WERI-Rb-1 (cell line): Measurements from ENCODE around the gene MICAL3.

Experiments used
- DNase-seq: peaks from one replicate; pipeline ENCODE4 v3.0.0-alpha.2; 2020
- H3K27ac ChIP-seq: fragments of 250-450 bp; sonication (Bioruptor Pico); 2 replicates; pipeline ENCODE4 v1.5.1; 2020; ENCODE audit warnings: mild to moderate bottlenecking, moderate library complexity
- H3K27me3 ChIP-seq: fragments of 250-450 bp; sonication (Bioruptor Pico); 2 replicates; pipeline ENCODE4 v1.5.1; 2021; ENCODE audit warnings: mild to moderate bottlenecking, low read depth, moderate library complexity; ENCODE audit not compliant: insufficient read depth, severe bottlenecking
- H3K36me3 ChIP-seq: fragments of 250-450 bp; sonication (Bioruptor Pico); 2 replicates; pipeline ENCODE4 v1.5.1; 2020; ENCODE audit warnings: mild to moderate bottlenecking, moderate library complexity
- H3K4me3 ChIP-seq: 2 replicates; pipeline ENCODE4 v1.5.1; 2011; ENCODE audit warnings: low read depth, mild to moderate bottlenecking, control low read depth, low read length
- H3K9me3 ChIP-seq: fragments of 250-450 bp; sonication (Bioruptor Pico); 2 replicates; pipeline ENCODE4 v1.5.1; 2021; ENCODE audit warnings: mild to moderate bottlenecking, moderate library complexity; ENCODE audit not compliant: severe bottlenecking
- TF ChIP-seq, protein P1 (sequence below): IDR thresholded peaks from 2 replicates; pipeline ENCODE4 v1.5.1; 2011; ENCODE audit warnings: low read depth, mild to moderate bottlenecking, control low read depth, inconsistent platforms, low read length

Gene MICAL3

DNA sequence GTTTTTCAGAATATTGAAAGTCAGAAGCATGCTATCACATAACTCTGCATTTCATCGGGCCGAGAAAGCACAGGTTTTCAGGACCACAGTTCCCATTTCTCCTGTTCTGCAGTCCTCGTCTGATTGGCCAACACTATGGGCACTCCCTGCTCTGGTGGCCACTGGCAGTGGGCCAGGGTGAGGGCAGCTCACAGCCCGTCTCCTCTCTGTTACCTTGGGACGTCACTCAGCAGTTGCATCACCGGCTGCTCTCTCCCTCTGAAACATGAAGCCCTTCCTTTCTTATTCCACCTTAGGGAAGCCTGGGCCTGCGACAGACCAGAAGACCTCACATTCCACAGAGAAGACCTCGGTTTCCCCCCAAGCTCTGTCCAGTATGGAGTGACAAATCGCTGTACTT lies 11.4 kb upstream of the MICAL3 start:
- no peaks in the 10 kb centered on the region for H3K36me3 ChIP-seq
- no peak overlapping the region for H3K4me3 ChIP-seq
- TF ChIP-seq, protein P1, sequence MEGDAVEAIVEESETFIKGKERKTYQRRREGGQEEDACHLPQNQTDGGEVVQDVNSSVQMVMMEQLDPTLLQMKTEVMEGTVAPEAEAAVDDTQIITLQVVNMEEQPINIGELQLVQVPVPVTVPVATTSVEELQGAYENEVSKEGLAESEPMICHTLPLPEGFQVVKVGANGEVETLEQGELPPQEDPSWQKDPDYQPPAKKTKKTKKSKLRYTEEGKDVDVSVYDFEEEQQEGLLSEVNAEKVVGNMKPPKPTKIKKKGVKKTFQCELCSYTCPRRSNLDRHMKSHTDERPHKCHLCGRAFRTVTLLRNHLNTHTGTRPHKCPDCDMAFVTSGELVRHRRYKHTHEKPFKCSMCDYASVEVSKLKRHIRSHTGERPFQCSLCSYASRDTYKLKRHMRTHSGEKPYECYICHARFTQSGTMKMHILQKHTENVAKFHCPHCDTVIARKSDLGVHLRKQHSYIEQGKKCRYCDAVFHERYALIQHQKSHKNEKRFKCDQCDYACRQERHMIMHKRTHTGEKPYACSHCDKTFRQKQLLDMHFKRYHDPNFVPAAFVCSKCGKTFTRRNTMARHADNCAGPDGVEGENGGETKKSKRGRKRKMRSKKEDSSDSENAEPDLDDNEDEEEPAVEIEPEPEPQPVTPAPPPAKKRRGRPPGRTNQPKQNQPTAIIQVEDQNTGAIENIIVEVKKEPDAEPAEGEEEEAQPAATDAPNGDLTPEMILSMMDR = no peak
- H3K9me3 ChIP-seq = no peaks in the 10 kb centered on the region
- no peak for DNase-seq
- no peak overlapping the region for H3K27ac ChIP-seq
- H3K27me3 ChIP-seq = no peaks in the 10 kb centered on the region

DNA sequence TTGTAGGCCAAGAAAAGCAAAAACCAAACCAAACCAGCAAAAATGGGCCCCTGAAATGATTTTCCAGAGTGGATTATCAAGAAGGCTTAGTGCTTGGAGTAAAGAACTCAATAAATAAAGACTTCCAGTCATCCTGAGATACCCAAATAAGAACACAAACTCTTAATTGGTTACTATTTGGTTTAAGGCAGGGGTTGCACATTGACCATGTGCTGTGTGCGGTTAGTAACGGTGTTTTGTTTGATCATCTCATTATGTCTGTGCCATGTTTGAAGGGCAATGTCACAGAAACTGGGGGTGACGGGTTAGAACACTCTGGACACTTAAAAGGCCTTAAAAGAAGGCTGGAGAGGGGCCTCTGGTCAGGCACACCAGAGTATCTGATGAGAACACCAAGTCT lies 9.7 kb upstream of the MICAL3 start:
- no peak overlapping the region for H3K27ac ChIP-seq
- H3K9me3 ChIP-seq = no peaks in the 10 kb centered on the region
- TF ChIP-seq, protein P1 = no peak
- no peaks in the 10 kb centered on the region for H3K36me3 ChIP-seq
- no peak overlapping the region for H3K4me3 ChIP-seq
- DNase-seq = no peak
- no peaks in the 10 kb centered on the region for H3K27me3 ChIP-seq

DNA sequence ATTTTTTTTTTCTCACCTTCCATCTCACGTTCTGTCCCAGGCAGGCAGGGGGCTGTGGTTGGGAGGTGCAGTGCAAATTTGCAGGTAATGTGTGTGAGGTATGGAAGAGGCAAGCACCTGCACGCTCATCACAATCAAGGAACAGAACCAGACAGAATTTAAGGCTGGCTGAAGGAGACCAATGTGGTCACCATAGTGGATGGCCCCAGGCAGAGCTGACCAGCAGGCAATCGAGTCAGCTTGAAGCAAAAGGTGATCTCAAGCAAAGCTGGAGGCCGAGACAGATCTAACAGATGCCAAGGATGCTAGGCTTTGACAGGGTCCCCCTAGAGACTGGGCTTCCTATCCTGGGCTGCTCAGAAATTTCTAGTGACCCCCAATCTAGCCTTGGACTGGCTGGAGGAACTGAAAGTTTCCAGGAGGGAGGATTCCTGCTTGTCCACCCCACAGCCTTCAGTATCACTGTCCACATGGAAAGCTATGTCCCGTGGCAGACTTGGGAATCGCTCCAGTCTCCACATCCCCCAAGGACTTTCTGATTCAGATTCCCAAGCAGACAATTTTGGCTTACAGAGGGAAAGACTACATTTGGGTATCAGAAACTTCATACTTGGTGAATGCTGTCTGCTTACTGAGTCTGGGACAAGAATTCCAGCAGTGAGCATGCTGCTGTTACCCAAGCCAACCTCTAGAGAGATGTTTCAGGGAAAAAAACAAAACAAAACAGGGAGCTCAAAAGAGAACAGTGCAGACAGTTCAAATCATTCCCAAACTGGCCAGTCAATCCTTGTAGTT lies 9.0 kb upstream of the MICAL3 start:
- DNase-seq = no peak
- TF ChIP-seq, protein P1 = no peak
- Histone ChIP-seq H3K9me3 (no peaks in the 10 kb centered on the region), H3K27me3 (no peaks in the 10 kb centered on the region), H3K27ac (no peak overlapping the region), H3K4me3 (no peak overlapping the region), H3K36me3 (no peaks in the 10 kb centered on the region)

DNA sequence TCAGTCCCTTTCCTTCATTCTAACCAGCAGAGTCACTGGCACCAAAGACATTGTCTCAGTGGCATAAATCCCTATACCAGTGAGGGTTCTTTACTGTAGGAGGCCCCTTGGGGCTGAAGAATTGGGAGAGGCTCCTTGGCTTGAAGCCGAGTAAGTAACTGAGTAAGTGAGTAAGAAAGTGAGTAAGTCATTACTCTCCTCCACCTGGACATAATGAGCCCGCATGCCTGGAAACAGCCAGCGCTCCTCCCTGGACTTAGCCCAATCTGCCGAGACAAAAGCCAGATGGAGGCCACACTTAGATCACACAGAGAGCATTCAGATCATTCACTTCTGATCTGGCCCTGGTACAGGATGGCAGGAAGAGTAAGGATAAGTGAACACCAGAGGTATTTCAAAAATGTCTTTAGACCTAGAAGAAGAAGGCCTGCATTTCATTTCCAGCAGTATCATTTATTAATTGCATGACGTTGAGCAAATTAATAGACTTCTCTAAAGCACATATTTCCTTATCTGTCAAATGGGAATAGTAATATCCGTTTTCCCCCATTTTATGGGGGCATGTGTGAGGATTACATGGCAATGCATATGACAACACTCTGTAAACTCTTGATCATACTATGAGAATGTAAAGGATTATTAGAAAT lies 8.2 kb upstream of the MICAL3 start:
- Histone ChIP-seq H3K4me3 (no peak overlapping the region), H3K9me3 (no peaks in the 10 kb centered on the region), H3K36me3 (no peaks in the 10 kb centered on the region), H3K27me3 (no peaks in the 10 kb centered on the region), H3K27ac (no peak overlapping the region)
- DNase-seq = peak; percentile 37
- TF ChIP-seq, protein P1 = no peak

DNA sequence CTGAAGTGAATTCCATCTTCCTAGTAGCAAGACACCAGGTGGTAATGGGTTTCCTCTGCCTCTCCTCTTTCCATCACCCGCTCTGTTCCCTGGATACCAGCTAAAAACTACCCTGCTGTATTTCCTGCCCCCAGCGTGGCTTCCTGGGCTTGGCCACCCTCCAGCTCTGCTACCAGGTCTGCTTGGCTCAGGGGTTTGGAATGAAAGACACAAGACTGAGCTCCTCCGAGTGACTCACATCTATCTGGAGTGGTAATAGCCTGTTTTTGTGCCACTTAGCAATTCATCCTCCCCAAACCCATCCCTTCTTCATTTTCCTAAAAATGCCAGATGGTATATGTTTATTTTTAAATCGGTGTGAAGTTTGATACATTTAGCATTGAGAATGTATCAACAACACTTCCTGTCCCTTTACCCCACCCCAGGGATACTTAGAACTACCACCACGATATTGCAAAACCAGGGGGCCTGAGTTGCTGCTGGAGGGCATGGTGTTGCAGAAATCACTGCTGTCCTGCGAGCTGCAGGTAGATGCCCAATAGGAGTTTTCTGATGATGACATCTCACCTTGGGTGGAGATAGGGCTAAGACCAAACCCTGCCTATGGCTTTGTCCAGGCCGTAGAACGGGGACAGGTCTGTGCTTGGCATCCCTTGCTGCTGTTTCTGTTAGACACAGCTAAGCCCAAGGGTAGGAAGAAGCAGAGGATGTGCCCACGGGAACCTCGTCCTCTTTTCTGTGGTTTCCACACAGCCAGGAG lies 7.5 kb upstream of the MICAL3 start:
- Histone ChIP-seq H3K27ac (no peak overlapping the region), H3K4me3 (no peak overlapping the region), H3K27me3 (no peaks in the 10 kb centered on the region), H3K36me3 (no peaks in the 10 kb centered on the region), H3K9me3 (no peaks in the 10 kb centered on the region)
- no peak for DNase-seq
- TF ChIP-seq, protein P1 = no peak
